Epithelial cell of proximal tubule (primary cell): ENCODE measurements around the gene ADGRB3. TPM values are rescaled to one million over a fixed set of nuclear protein-coding genes. Genes with fewer than 3 reads are reported as not detected.
A peak's percentile ranks its signal among the peaks of the same experiment; 100 is the strongest.

Experiments used
- DNase-seq: peaks from one replicate; pipeline ENCODE4 v3.0.0-alpha.2; 2011; ENCODE audit warnings: low read depth
- H3K4me3 ChIP-seq: 2 replicates; pipeline ENCODE4 v1.5.1; 2011; ENCODE audit warnings: low read depth, mild to moderate bottlenecking, low read length
- CTCF ChIP-seq: conservative IDR thresholded peaks from 2 replicates; pipeline ENCODE4 v1.5.1; 2012; ENCODE audit warnings: low read depth, mild to moderate bottlenecking, low read length
- total RNA-seq: library from RNA; depleted of rRNA; stranded (reverse); fragments of >200 nt; gene quantifications from 2 replicates; pipeline ENCODE4 v1.2.3, GENCODE V29; 2015

Gene ADGRB3
- total RNA-seq, 1 donor from 2014 or later, result 4.7 TPM

- DNase-seq, result no peak
- TF ChIP-seq CTCF, result no peak
- H3K4me3 ChIP-seq, result no peak overlapping the region
These were observed 2.7 kb downstream of the ADGRB3 start for GRCh38 chr6:68637782-68638181.

- TF ChIP-seq CTCF, result peak; percentile 84
- DNase-seq, result no peak
- no peak overlapping the region for H3K4me3 ChIP-seq
These were observed 3.3 kb downstream of the ADGRB3 start for GRCh38 chr6:68638230-68638900.

GRCh38 chr6:68639211-68639610, 4.1 kb downstream of the ADGRB3 start:
- TF ChIP-seq CTCF, result no peak
- no peak for DNase-seq
- no peak overlapping the region for H3K4me3 ChIP-seq

- H3K4me3 ChIP-seq, result peak overlapping the region; percentile 38
- no peak for TF ChIP-seq CTCF
- no peak for DNase-seq
These were observed 4.9 kb downstream of the ADGRB3 start for GRCh38 chr6:68639826-68640490.

- H3K4me3 ChIP-seq, result peak overlapping the region; percentile 38
- no peak for DNase-seq
- no peak for TF ChIP-seq CTCF
These were observed 5.4 kb downstream of the ADGRB3 start for GRCh38 chr6:68640491-68640835.

- no peak overlapping the region for H3K4me3 ChIP-seq
- DNase-seq, result no peak
- no peak for TF ChIP-seq CTCF
These were observed 6.1 kb downstream of the ADGRB3 start for GRCh38 chr6:68641172-68641571.

- DNase-seq, result no peak
- no peak overlapping the region for H3K4me3 ChIP-seq
- TF ChIP-seq CTCF, result no peak
These were observed 7.0 kb downstream of the ADGRB3 start for GRCh38 chr6:68642081-68642480.
